HepG2 (cell line): ENCODE results near the gene RPRD1A. TPM values are rescaled to one million over a fixed set of nuclear protein-coding genes. Genes with fewer than 3 reads are reported as not detected.

Experiments
- ATF7 ChIP-seq, 2 experiments: fragments of 450-650 bp in 1 of 2; sonication (generic) in 1 of 2; formaldehyde crosslinking in 1 of 2; IDR thresholded peaks; 2 replicates each; pipeline versions ENCODE4 v1.4.0 to v1.6.1; 2016 to 2020; ENCODE audit warnings: antibody characterized with exemption in 1 of 2, mild to moderate bottlenecking in 1 of 2, missing genetic modification reagents in 1 of 2
- E2F2 ChIP-seq: sonication (generic); formaldehyde crosslinking; IDR thresholded peaks from 2 replicates; pipeline ENCODE4 v1.4.0; 2020; ENCODE audit warnings: missing genetic modification reagents, borderline replicate concordance
- HES4 ChIP-seq: sonication (generic); formaldehyde crosslinking; IDR thresholded peaks from 2 replicates; pipeline ENCODE4 v1.9.0; 2021; ENCODE audit warnings: mild to moderate bottlenecking, missing genetic modification reagents, borderline replicate concordance
- NR2C2 ChIP-seq: sonication (generic); formaldehyde crosslinking; IDR thresholded peaks from 2 replicates; pipeline ENCODE4 v1.4.0; 2020; ENCODE audit warnings: missing genetic modification reagents, mild to moderate bottlenecking, moderate library complexity, borderline replicate concordance
- PHB2 ChIP-seq: fragments of 450-650 bp; IDR thresholded peaks from 2 replicates; pipeline ENCODE4 v1.6.1; 2018; ENCODE audit not compliant: partially characterized antibody
- SNAI1 ChIP-seq: sonication (generic); formaldehyde crosslinking; IDR thresholded peaks from 2 replicates; pipeline ENCODE4 v1.5.0; 2020; ENCODE audit warnings: mild to moderate bottlenecking, missing genetic modification reagents, borderline replicate concordance
- ZBTB10 ChIP-seq: sonication (generic); formaldehyde crosslinking; IDR thresholded peaks from 2 replicates; pipeline ENCODE4 v1.4.0; 2020; ENCODE audit warnings: missing genetic modification reagents, borderline replicate concordance
- ZBTB7B ChIP-seq: sonication (generic); formaldehyde crosslinking; IDR thresholded peaks from 2 replicates; pipeline ENCODE4 v1.4.0; 2020; ENCODE audit warnings: missing genetic modification reagents
- ZFX ChIP-seq: sonication (generic); formaldehyde crosslinking; IDR thresholded peaks from 2 replicates; pipeline ENCODE4 v1.4.0; 2020; ENCODE audit warnings: mild to moderate bottlenecking, low read depth, missing genetic modification reagents, moderate library complexity
- ZMYM3 ChIP-seq: sonication (generic); formaldehyde crosslinking; IDR thresholded peaks from 2 replicates; pipeline ENCODE4 v1.5.1; 2020; ENCODE audit warnings: mild to moderate bottlenecking, missing genetic modification reagents
- ZNF136 ChIP-seq: sonication (generic); formaldehyde crosslinking; IDR thresholded peaks from 2 replicates; pipeline ENCODE4 v1.8.1; 2022; ENCODE audit warnings: low read depth, mild to moderate bottlenecking, moderate library complexity, missing genetic modification reagents
- ZNF407 ChIP-seq: sonication (generic); formaldehyde crosslinking; IDR thresholded peaks from one replicate; pipeline ENCODE4 v1.5.1; 2020; ENCODE audit warnings: mild to moderate bottlenecking, missing genetic modification reagents; ENCODE audit errors: not compliant biosample characterization
- ZNF556 ChIP-seq: sonication (generic); formaldehyde crosslinking; IDR thresholded peaks from 2 replicates; pipeline ENCODE4 v1.4.0; 2020; ENCODE audit warnings: mild to moderate bottlenecking, missing genetic modification reagents, borderline replicate concordance
- ZNF614 ChIP-seq: IDR thresholded peaks from 2 replicates; pipeline ENCODE4 v1.6.1; 2018; ENCODE audit warnings: missing biosample characterization, missing genetic modification reagents, inconsistent platforms, borderline replicate concordance
- ZNF619 ChIP-seq: sonication (generic); formaldehyde crosslinking; IDR thresholded peaks from 2 replicates; pipeline ENCODE4 v1.4.0; 2020; ENCODE audit warnings: mild to moderate bottlenecking, missing genetic modification reagents
- polyA plus RNA-seq, 8 experiments: library from polyadenylated mRNA; depleted of rRNA in 3 of 8; stranded (reverse) in 7 of 8; unstranded in 1 of 8; fragments of >200 nt; fragmentation: Illumina TruSeq in 4 of 8; extraction: Trizol in 4 of 8; gene quantifications; 2 replicates each; pipeline versions ENCODE4 v1.2.1 to v1.2.3, GENCODE V29; 2011 to 2016; ENCODE audit warnings: low read depth in 4 of 8, missing spikeins in 1 of 8, mixed read lengths in 1 of 8; ENCODE audit not compliant: insufficient read depth in 1 of 8
- total RNA-seq, 5 experiments: library from RNA; depleted of rRNA; stranded (reverse); fragments of >200 nt; fragmentation: Illumina TruSeq; extraction: Trizol; gene quantifications; 2 replicates each; pipeline ENCODE4 v1.2.3, GENCODE V29; 2016; ENCODE audit warnings: low read depth in 1 of 5

The RPRD1A gene
- total and polyA plus RNA-seq, 2 of the 13 experiments (the other 11 are each of a cell fraction or from before 2014, with no cell fraction given), result 42.5 to 78.2 TPM

- TF ChIP-seq ZMYM3 (no peak), ZBTB10 (CRISPR knock-in tag) (0 out of 2 replicates have a peak, but pooled peaks have one; percentile 56), ZNF556 (CRISPR knock-in tag) (peak; percentile 75; the same call in 1 of the 2 replicates), E2F2 (CRISPR knock-in tag) (peak; percentile 65; the same call in 1 of the 2 replicates), ZFX (CRISPR knock-in tag) (peak; percentile 97), ZNF614 (CRISPR knock-in tag) (no peak), ZBTB7B (no peak), PHB2 (no peak), HES4 (CRISPR knock-in tag) (peak; percentile 90), ZNF136 (CRISPR knock-in tag) (no peak), NR2C2 (CRISPR knock-in tag) (peak; percentile 29; the same call in 1 of the 2 replicates), SNAI1 (CRISPR knock-in tag) (no peak), ZNF407 (peak; percentile 46), ATF7 (IDR thresholded peaks at IDR 0.05) (peak; percentile 93), ATF7 (CRISPR knock-in tag; IDR thresholded peaks at IDR 0.05) (peak; percentile 93), ZNF619 (CRISPR knock-in tag) (no peak)
Observed at GRCh38 chr18:36067055-36067957, at the start of gene RPRD1A (continued).
